ENCODE data around the gene DICER1. TPM values are rescaled to one million over a fixed set of nuclear protein-coding genes. Genes with fewer than 3 reads are reported as not detected.

Gene DICER1
- polyA plus RNA-seq, 4 donors, result 46.1 to 60.9 (median 53.6) TPM

- no peak for DNase-seq (ENCODE audit: low read depth in 4 of 4, low spot score in 3 of 4)
Measured at GRCh38 chr14:95097385-95097784, 59.9 kb downstream of the DICER1 start.

GRCh38 chr14:95096476-95096875, 60.9 kb downstream of the DICER1 start:
- no peak for DNase-seq (ENCODE audit: low read depth in 4 of 4, low spot score in 3 of 4)

GRCh38 chr14:95095996-95096395, 61.3 kb downstream of the DICER1 start:
- DNase-seq (ENCODE audit: low read depth in 4 of 4, low spot score in 3 of 4), result no peak

- DNase-seq (ENCODE audit: low read depth in 4 of 4, low spot score in 3 of 4), result no peak
Measured at GRCh38 chr14:95092723-95093122, 64.6 kb downstream of the DICER1 start.

- no peak for DNase-seq (ENCODE audit: low read depth in 4 of 4, low spot score in 3 of 4)
Measured at GRCh38 chr14:95091581-95091980, 65.7 kb downstream of the DICER1 start.

GRCh38 chr14:95088665-95089064, 68.7 kb downstream of the DICER1 start:
- no peak for DNase-seq (ENCODE audit: low read depth in 4 of 4, low spot score in 3 of 4)

GRCh38 chr14:95087619-95088018, 69.7 kb downstream of the DICER1 start:
- no peak for DNase-seq (ENCODE audit: low read depth in 4 of 4, low spot score in 3 of 4)

GRCh38 chr14:95085321-95085720, 72.0 kb downstream of the DICER1 start:
- DNase-seq (ENCODE audit: low read depth in 4 of 4, low spot score in 3 of 4), result no peak

- no peak for DNase-seq (ENCODE audit: low read depth in 4 of 4, low spot score in 3 of 4)
Measured at GRCh38 chr14:95078867-95079266, 78.5 kb downstream of the DICER1 start.

GRCh38 chr14:95077345-95077744, 80.0 kb downstream of the DICER1 start:
- DNase-seq (ENCODE audit: low read depth in 4 of 4, low spot score in 3 of 4), result no peak

- no peak for DNase-seq (ENCODE audit: low read depth in 4 of 4, low spot score in 3 of 4)
Measured at GRCh38 chr14:95075789-95076188, 81.5 kb downstream of the DICER1 start.

GRCh38 chr14:95073947-95074346, 83.4 kb downstream of the DICER1 start:
- DNase-seq (ENCODE audit: low read depth in 4 of 4, low spot score in 3 of 4), result no peak

- no peak for DNase-seq (ENCODE audit: low read depth in 4 of 4, low spot score in 3 of 4)
Measured at GRCh38 chr14:95072310-95072905, 84.9 kb downstream of the DICER1 start.

GRCh38 chr14:95071649-95072280, 85.6 kb downstream of the DICER1 start:
- no peak for DNase-seq (ENCODE audit: low read depth in 4 of 4, low spot score in 3 of 4)

- no peak for DNase-seq (ENCODE audit: low read depth in 4 of 4, low spot score in 3 of 4)
Measured at GRCh38 chr14:95070748-95071435, 86.4 kb downstream of the DICER1 start.

GRCh38 chr14:95069547-95069946, 87.8 kb downstream of the DICER1 start:
- no peak for DNase-seq (ENCODE audit: low read depth in 4 of 4, low spot score in 3 of 4)

- DNase-seq (ENCODE audit: low read depth in 4 of 4, low spot score in 3 of 4), result no peak
Measured at GRCh38 chr14:95069018-95069417, 88.3 kb downstream of the DICER1 start.

- no peak for DNase-seq (ENCODE audit: low read depth in 4 of 4, low spot score in 3 of 4)
Measured at GRCh38 chr14:95068521-95068920, 88.8 kb downstream of the DICER1 start.

GRCh38 chr14:95068080-95068479, 89.2 kb downstream of the DICER1 start:
- no peak for DNase-seq (ENCODE audit: low read depth in 4 of 4, low spot score in 3 of 4)

GRCh38 chr14:95067526-95067925, 89.8 kb downstream of the DICER1 start:
- no peak for DNase-seq (ENCODE audit: low read depth in 4 of 4, low spot score in 3 of 4)

GRCh38 chr14:95066427-95066986, 90.8 kb downstream of the DICER1 start:
- no peak for DNase-seq (ENCODE audit: low read depth in 4 of 4, low spot score in 3 of 4)

GRCh38 chr14:95065411-95065810, 91.9 kb downstream of the DICER1 start:
- DNase-seq (ENCODE audit: low read depth in 4 of 4, low spot score in 3 of 4), result no peak

All from right renal pelvis (tissue), 4 donors.